ENCODE results near the gene HAGHL. TPM values are rescaled to one million over a fixed set of nuclear protein-coding genes. Genes with fewer than 3 reads are reported as not detected.

HAGHL gene
- total and polyA plus RNA-seq, 2 of the 8 experiments (the other 6 are each of a cell fraction or from before 2014, with no cell fraction given): 26.6 to 26.9 TPM

GRCh38 chr16:752007-752312 is 25.1 kb downstream of the HAGHL start:
- H3K36me3 ChIP-seq (ENCODE audit: control insufficient read depth in 2 of 4, insufficient read depth in 4 of 4, low read length in 3 of 4): no peaks in the 10 kb centered on the region
- ChIA-PET POLR2A (ENCODE audit: partially characterized antibody) (interaction anchor here (0.8 to 2.2 kb wide), 5 partner anchors 10 to 44 kb away, joined by 3 to 8 read pairs (median 4); partner anchors contain the start of genes CIAO3 and MSLN), CTCF (ENCODE audit: partially characterized antibody) (interaction anchor here (0.6 to 35.8 kb wide), 7 partner anchors 9 to 36 kb away, joined by 3 to 977 read pairs (median 4); partner anchors contain the start of genes ANTKMT, CCDC78, CHTF18 and CIAO3)
- H4K8ac ChIP-seq (ENCODE audit: extremely low read depth, insufficient read depth, low read length): no peak overlapping the region
- no peaks in the 10 kb centered on the region for H3K79me2 ChIP-seq (ENCODE audit: control insufficient read depth in 1 of 2, insufficient read depth in 2 of 2, low read length in 2 of 2)
- no peaks in the 10 kb centered on the region for H3K79me1 ChIP-seq (ENCODE audit: low read depth, low read length)
- no peak overlapping the region for H3K27ac ChIP-seq (ENCODE audit: low read depth, low read length)
- no peak overlapping the region for H4K91ac ChIP-seq (replicated peaks; ENCODE audit: insufficient read length, low read length)
- no peak overlapping the region; the same call in 1 of the 2 replicates for H3K18ac ChIP-seq (ENCODE audit: extremely low read depth, low read length)
- H2AFZ ChIP-seq (ENCODE audit: low read length): no peak overlapping the region
- DNase-seq (ENCODE audit: low read depth in 1 of 2, low spot score in 2 of 2) (no peak), FAIRE-seq (no peak)
- no peaks in the 10 kb centered on the region for H3K23me2 ChIP-seq (ENCODE audit: low read depth, low read length)
- H2BK20ac ChIP-seq (ENCODE audit: low read length): no peak overlapping the region
- no peak overlapping the region for H2BK120ac ChIP-seq (replicated peaks; ENCODE audit: low read depth, low read length)
- H3K14ac ChIP-seq (ENCODE audit: insufficient read length): no peak overlapping the region
- H3K4me3 ChIP-seq (ENCODE audit: extremely low read depth in 1 of 4, insufficient read depth in 2 of 4, low read depth in 3 of 4, low read length in 4 of 4): no peak overlapping the region
- 0 out of 2 replicates have a peak overlapping the region, but pooled peaks have one; percentile 72 for H2BK15ac ChIP-seq (ENCODE audit: low read length)
- no peak overlapping the region for H3K4ac ChIP-seq (replicated peaks; ENCODE audit: insufficient read length, low read depth, low read length)
- peak overlapping the region; percentile 14 to 40; a peak in 3 of 4 replicates for H3K4me2 ChIP-seq (ENCODE audit: insufficient read depth in 1 of 2, low read depth in 2 of 2, low read length in 2 of 2)
- H3K9ac ChIP-seq (replicated peaks in 1 of 4; ENCODE audit: extremely low read depth in 1 of 4, low read depth in 3 of 4, low read length in 3 of 4): peak overlapping the region in 1 of 4 experiments; percentile 6; a peak in 1 of 7 replicates
- H3K27me3 ChIP-seq (replicated peaks in 1 of 4; ENCODE audit: control insufficient read depth in 3 of 4, extremely low read depth in 1 of 4, insufficient read depth in 3 of 4, low read length in 3 of 4): no peaks in the 10 kb centered on the region
- H3K56ac ChIP-seq (replicated peaks; ENCODE audit: insufficient read length, low read depth, low read length): no peak overlapping the region
- H2BK5ac ChIP-seq (ENCODE audit: low read depth, low read length): 0 out of 2 replicates have a peak overlapping the region, but pooled peaks have one; percentile 35
- H2BK12ac ChIP-seq (ENCODE audit: low read depth, low read length): 0 out of 2 replicates have a peak overlapping the region, but pooled peaks have one; percentile 60
- H4K20me1 ChIP-seq (replicated peaks in 1 of 2; ENCODE audit: control insufficient read depth in 1 of 2, insufficient read depth in 2 of 2, low read length in 2 of 2): no peaks in the 10 kb centered on the region
- 0 out of 2 replicates have a peak, but pooled peaks have one; percentile 29 for TF ChIP-seq TAF1 (IDR thresholded peaks at IDR 0.05; ENCODE audit: low read depth, low read length)
- no peak for TF ChIP-seq ATF3 (IDR thresholded peaks at IDR 0.05; ENCODE audit: insufficient read depth, low read depth, low read length)
- no peak for TF ChIP-seq ZNF274 (IDR thresholded peaks at IDR 0.05; ENCODE audit: borderline replicate concordance, extremely low read depth, low read length)
- no peak for TF ChIP-seq HDAC2 (IDR thresholded peaks at IDR 0.05; ENCODE audit: borderline replicate concordance in 1 of 2, low read depth in 2 of 2, low read length in 2 of 2)
- TF ChIP-seq GABPA (IDR thresholded peaks at IDR 0.05; ENCODE audit: borderline replicate concordance, insufficient read depth, low read length): peak; percentile 65; the same call in 1 of the 2 replicates
- no peak overlapping the region for H2AK5ac ChIP-seq (ENCODE audit: low read depth, low read length)
- 35% methylated on average over 10 of the region's 10 CpGs; no CpG with 5 or more reads in 1 of the 2 experiments for WGBS, 2 experiments (ENCODE audit: extremely low coverage in 1 of 2, insufficient coverage in 1 of 2, insufficient read length in 1 of 2, insufficient replicate concordance in 2 of 2, low coverage in 1 of 2, low lambda C conversion rate in 2 of 2, missing lambda C conversion rate in 1 of 2)
- peaks cover 3 to 12% (median 5%) of the 10 kb centered on the region in 4 experiments; a peak in 5 of 7 replicates for H3K4me1 ChIP-seq (replicated peaks in 1 of 4; ENCODE audit: control insufficient read depth in 3 of 4, insufficient read depth in 4 of 4, low read length in 3 of 4)
- H3K9me3 ChIP-seq (ENCODE audit: insufficient read depth in 2 of 2, low read depth in 1 of 2, low read length in 1 of 2): 0 out of 4 replicates have a peak, but pooled peaks cover 0 to 3% of the 10 kb centered on the region in 2 experiments
- no peak overlapping the region for H4K5ac ChIP-seq (ENCODE audit: insufficient read length, low read depth, low read length)
- H3K23ac ChIP-seq (ENCODE audit: insufficient read length): no peak overlapping the region

Measured in H1 (cell line).